GM18517 (cell line): ENCODE measurements around the gene PSIP1.
"Not testable (repeated sequence)": the region's sequence is repeated elsewhere in the genome, so short reads cannot be mapped to it uniquely, and the experiment has no call there.

Experiments used
- ATAC-seq: cut with Tn5 transposase; IDR thresholded peaks from one replicate; pipeline ENCODE4 v1.9.1; 2021; ENCODE audit warnings: mild to moderate bottlenecking, moderate library complexity; ENCODE audit not compliant: unreplicated experiment

The PSIP1 gene

GRCh38 chr9:15438891-15439290 is 71.9 kb downstream of the PSIP1 start:
- ATAC-seq, result no peak

GRCh38 chr9:15433661-15434060 is 77.1 kb downstream of the PSIP1 start:
- ATAC-seq, result no peak

GRCh38 chr9:15433191-15433590 is 77.6 kb downstream of the PSIP1 start:
- ATAC-seq, result no peak

- no peak for ATAC-seq
Measured at GRCh38 chr9:15430920-15431844, 79.6 kb downstream of the PSIP1 start.

GRCh38 chr9:15427702-15428101 is 83.1 kb downstream of the PSIP1 start:
- not testable (repeated sequence) for ATAC-seq

GRCh38 chr9:15426019-15426418 is 84.8 kb downstream of the PSIP1 start:
- ATAC-seq, result peak; percentile 29

- ATAC-seq, result peak; percentile 8
Measured at GRCh38 chr9:15423231-15423985, 87.4 kb downstream of the PSIP1 start.

- ATAC-seq, result peak; percentile 97
Measured at GRCh38 chr9:15422372-15423230, 88.2 kb downstream of the PSIP1 start, which contains the start of gene SNAPC3. Gene SNAPC3 (plus strand): TSS chr9:15422876. CDS start chr9:15422880, 4 bp downstream.

GRCh38 chr9:15421990-15422371 is 88.8 kb downstream of the PSIP1 start:
- no peak for ATAC-seq

GRCh38 chr9:15421532-15421931 is 89.2 kb downstream of the PSIP1 start:
- ATAC-seq, result no peak

GRCh38 chr9:15420796-15421195 is 90.0 kb downstream of the PSIP1 start:
- ATAC-seq, result no peak

- no peak for ATAC-seq
Measured at GRCh38 chr9:15417626-15418025, 93.1 kb downstream of the PSIP1 start.

GRCh38 chr9:15416880-15417279 is 93.9 kb downstream of the PSIP1 start:
- no peak for ATAC-seq
